Liver (tissue), 9 donors: Measurements from ENCODE around the gene OTOF. TPM values are rescaled to one million over a fixed set of nuclear protein-coding genes. Genes with fewer than 3 reads are reported as not detected.

Source experiments
- DNase-seq: peaks from one replicate; pipeline ENCODE4 v3.0.0-alpha.2; 2017; ENCODE audit warnings: low spot score
- H3K27ac ChIP-seq, 2 donors: one replicate each; pipeline ENCODE4 v1.7.0; 2013; ENCODE audit warnings: inconsistent platforms in 2 of 2, low read length in 2 of 2, control low read depth in 1 of 2, low read depth in 1 of 2, mild to moderate bottlenecking in 1 of 2
- H3K27me3 ChIP-seq, 4 donors: one replicate each; pipeline versions ENCODE4 v1.6.1 to v1.7.0; 2013; ENCODE audit warnings: low read length in 3 of 4, inconsistent platforms in 1 of 4, mild to moderate bottlenecking in 1 of 4, moderate library complexity in 1 of 4; ENCODE audit not compliant: control insufficient read depth in 4 of 4, insufficient read depth in 4 of 4
- H3K36me3 ChIP-seq, 4 donors: one replicate each; pipeline versions ENCODE4 v1.6.1 to v1.7.0; 2013; ENCODE audit warnings: low read length in 3 of 4, mild to moderate bottlenecking in 3 of 4, low read depth in 1 of 4, moderate library complexity in 1 of 4; ENCODE audit not compliant: control insufficient read depth in 4 of 4, insufficient read depth in 3 of 4
- H3K4me1 ChIP-seq, 4 donors: one replicate each; pipeline versions ENCODE4 v1.6.1 to v1.7.0; 2013; ENCODE audit warnings: low read length in 3 of 4, mild to moderate bottlenecking in 3 of 4, moderate library complexity in 1 of 4; ENCODE audit not compliant: control insufficient read depth in 4 of 4, insufficient read depth in 4 of 4
- H3K4me3 ChIP-seq, 3 donors: one replicate each; pipeline versions ENCODE4 v1.6.1 to v1.7.0; 2013; ENCODE audit warnings: low read length in 3 of 3, control low read depth in 1 of 3, low read depth in 1 of 3, mild to moderate bottlenecking in 1 of 3
- H3K9ac ChIP-seq, 2 donors: one replicate each; pipeline ENCODE4 v1.7.0; 2013; ENCODE audit warnings: low read length in 2 of 2, mild to moderate bottlenecking in 2 of 2, moderate library complexity in 2 of 2, control low read depth in 1 of 2, low read depth in 1 of 2
- H3K9me3 ChIP-seq, 4 donors: one replicate each; pipeline versions ENCODE4 v1.6.1 to v1.7.0; 2013; ENCODE audit warnings: low read length in 3 of 4; ENCODE audit not compliant: control insufficient read depth in 4 of 4
- ATF3 ChIP-seq: IDR thresholded peaks from 2 replicates; pipeline ENCODE4 v1.6.1; 2016; ENCODE audit warnings: antibody characterized with exemption
- CTCF ChIP-seq: fragments of 150-350 bp; IDR thresholded peaks from 2 replicates; pipeline ENCODE4 v1.5.1; 2017; ENCODE audit warnings: improper control_type of control experiment, low read depth, low read length; ENCODE audit not compliant: missing input control
- EGR1 ChIP-seq, 2 donors: IDR thresholded peaks; 2 replicates each; pipeline ENCODE4 v1.6.1; 2016 to 2018; ENCODE audit warnings: antibody characterized with exemption in 2 of 2, low read depth in 2 of 2
- FOXA1 ChIP-seq: IDR thresholded peaks from 2 replicates; pipeline ENCODE4 v1.6.1; 2016; ENCODE audit warnings: antibody characterized with exemption
- FOXA2 ChIP-seq: IDR thresholded peaks from 2 replicates; pipeline ENCODE4 v1.6.1; 2016; ENCODE audit warnings: antibody characterized with exemption
- GABPA ChIP-seq, 2 donors: IDR thresholded peaks in 1 of 2; conservative IDR thresholded peaks in 1 of 2; 2 replicates each; pipeline ENCODE4 v1.6.1; 2016; ENCODE audit warnings: antibody characterized with exemption in 2 of 2, mild to moderate bottlenecking in 1 of 2, moderate library complexity in 1 of 2
- HNF4A ChIP-seq, 2 donors: conservative IDR thresholded peaks; 2 replicates each; pipeline ENCODE4 v1.6.1; 2016; ENCODE audit warnings: antibody characterized with exemption in 2 of 2, mild to moderate bottlenecking in 2 of 2
- HNF4G ChIP-seq: IDR thresholded peaks from 2 replicates; pipeline ENCODE4 v1.6.1; 2016; ENCODE audit warnings: antibody characterized with exemption
- JUND ChIP-seq, 2 donors: IDR thresholded peaks; 2 replicates each; pipeline ENCODE4 v1.6.1; 2016; ENCODE audit warnings: antibody characterized with exemption in 2 of 2
- MAX ChIP-seq: IDR thresholded peaks from 2 replicates; pipeline ENCODE4 v1.6.1; 2016; ENCODE audit warnings: antibody characterized with exemption
- NR2F2 ChIP-seq: IDR thresholded peaks from 2 replicates; pipeline ENCODE4 v1.6.1; 2016; ENCODE audit warnings: antibody characterized with exemption
- RAD21 ChIP-seq, 2 donors: IDR thresholded peaks; 2 replicates each; pipeline ENCODE4 v1.6.1; 2016; ENCODE audit warnings: antibody characterized with exemption in 2 of 2, mild to moderate bottlenecking in 2 of 2
- RXRA ChIP-seq, 2 donors: IDR thresholded peaks; 2 replicates each; pipeline ENCODE4 v1.6.1; 2017 to 2018; ENCODE audit warnings: antibody characterized with exemption in 2 of 2, mild to moderate bottlenecking in 1 of 2
- SP1 ChIP-seq: IDR thresholded peaks from 2 replicates; pipeline ENCODE4 v1.6.1; 2018; ENCODE audit warnings: antibody characterized with exemption, mild to moderate bottlenecking
- TAF1 ChIP-seq: conservative IDR thresholded peaks from 2 replicates; pipeline ENCODE4 v1.6.1; 2016; ENCODE audit warnings: antibody characterized with exemption, mild to moderate bottlenecking
- YY1 ChIP-seq: IDR thresholded peaks from 2 replicates; pipeline ENCODE4 v1.6.1; 2016; ENCODE audit warnings: antibody characterized with exemption, mild to moderate bottlenecking
- ZBTB33 ChIP-seq: IDR thresholded peaks from 2 replicates; pipeline ENCODE4 v1.6.1; 2016; ENCODE audit warnings: antibody characterized with exemption
- WGBS: extraction: QIAGEN DNeasy Blood & Tissue Kit; methylation state at CpG from one replicate; pipeline ENCODE4 v1.1.7; 2013; 5-methylcytosine and 5-hydroxymethylcytosine counted together
- polyA plus RNA-seq, 2 donors: library from polyadenylated mRNA; stranded (reverse) in 1 of 2; unstranded in 1 of 2; fragments of 200-250 nt in 1 of 2; fragments of >200 nt in 1 of 2; fragmentation: Nextera tagmentation in 1 of 2; extraction: Ambion mirVana in 1 of 2; gene quantifications; one replicate each; pipeline versions ENCODE4 v1.2.1 to v1.2.3, GENCODE V29; 2013 to 2015
- total RNA-seq, 2 donors: library from RNA; depleted of rRNA; stranded (reverse); fragments of >200 nt; gene quantifications; one replicate each; pipeline ENCODE4 v1.2.3, GENCODE V29; 2014
- donor health status: healthy.
- donor health status: healthy.
- donor health status: healthy.
- donor health status: healthy.
- donor health status: healthy.

Gene OTOF
- total and polyA plus RNA-seq, 4 donors: 0.06 to 0.28 (median 0.07) TPM; not detected in 1

GRCh38 chr2:26500406-26500805 is 22.5 kb upstream of the OTOF start:
- 73% methylated on average over 4 of the region's 4 CpGs for WGBS
- H3K9me3 ChIP-seq: no peaks in the 10 kb centered on the region
- no peaks in the 10 kb centered on the region for H3K27me3 ChIP-seq
- H3K9ac ChIP-seq: no peak overlapping the region
- H3K27ac ChIP-seq: no peak overlapping the region
- peaks cover 0 to 8% (median 5%) of the 10 kb centered on the region in 4 donors for H3K4me1 ChIP-seq
- no peak for TF ChIP-seq FOXA1
- H3K36me3 ChIP-seq: no peaks in the 10 kb centered on the region
- no peak overlapping the region for H3K4me3 ChIP-seq
- DNase-seq: no peak

- Histone ChIP-seq H3K27me3 (no peaks in the 10 kb centered on the region), H3K4me1 (peaks cover 0 to 14% (median 8%) of the 10 kb centered on the region in 4 donors), H3K36me3 (no peaks in the 10 kb centered on the region), H3K27ac (no peak overlapping the region), H3K9ac (no peak overlapping the region), H3K9me3 (no peaks in the 10 kb centered on the region), H3K4me3 (no peak overlapping the region)
- WGBS: 89% methylated on average over 8 of the region's 8 CpGs
- no peak for DNase-seq
- TF ChIP-seq EGR1 (IDR thresholded peaks at IDR 0.05; ENCODE audit: low read depth in 2 of 2) (no peak), JUND (IDR thresholded peaks at IDR 0.05) (no peak), CTCF (no peak), FOXA1 (no peak), YY1 (no peak), NR2F2 (no peak), ZBTB33 (no peak), HNF4A (conservative IDR thresholded peaks at IDR 0.05) (no peak), GABPA (IDR thresholded peaks at IDR 0.05 in 1 of 2, conservative IDR thresholded peaks at IDR 0.05 in 1 of 2) (no peak), ATF3 (no peak), RAD21 (IDR thresholded peaks at IDR 0.05) (no peak)
Measured at GRCh38 chr2:26495705-26496297, 17.9 kb upstream of the OTOF start.

GRCh38 chr2:26494891-26495290 is 17.0 kb upstream of the OTOF start:
- WGBS: 93% methylated on average over 8 of the region's 8 CpGs
- DNase-seq: no peak
- no peak overlapping the region for H3K27ac ChIP-seq
- no peak overlapping the region for H3K9ac ChIP-seq
- H3K27me3 ChIP-seq: no peaks in the 10 kb centered on the region
- H3K9me3 ChIP-seq: no peaks in the 10 kb centered on the region
- H3K4me1 ChIP-seq: peaks cover 0 to 14% (median 8%) of the 10 kb centered on the region in 4 donors
- H3K4me3 ChIP-seq: no peak overlapping the region
- H3K36me3 ChIP-seq: no peaks in the 10 kb centered on the region
- TF ChIP-seq HNF4A (conservative IDR thresholded peaks at IDR 0.05): no peak
- no peak for TF ChIP-seq TAF1
- no peak for TF ChIP-seq FOXA2
- no peak for TF ChIP-seq YY1
- TF ChIP-seq SP1: no peak
- TF ChIP-seq ATF3: no peak
- TF ChIP-seq GABPA (IDR thresholded peaks at IDR 0.05 in 1 of 2, conservative IDR thresholded peaks at IDR 0.05 in 1 of 2): no peak
- no peak for TF ChIP-seq EGR1 (IDR thresholded peaks at IDR 0.05; ENCODE audit: low read depth in 2 of 2)
- TF ChIP-seq RAD21 (IDR thresholded peaks at IDR 0.05): no peak
- no peak for TF ChIP-seq RXRA (IDR thresholded peaks at IDR 0.05)
- no peak for TF ChIP-seq MAX
- no peak for TF ChIP-seq JUND (IDR thresholded peaks at IDR 0.05)
- no peak for TF ChIP-seq HNF4G
- no peak for TF ChIP-seq CTCF
